GM23338 (cell line): Measurements from ENCODE around the gene USP7. TPM values are rescaled to one million over a fixed set of nuclear protein-coding genes. Genes with fewer than 3 reads are reported as not detected.

Source experiments
- ATAC-seq: fragments of 200-7000 bp; cut with Tn5 transposase; 3 replicates; pipeline ENCODE4 v1.9.1; 2020
- DNase-seq: peaks from one replicate; pipeline ENCODE4 v3.0.0-alpha.2; 2015; ENCODE audit warnings: low spot score
- H2AFZ ChIP-seq: fragments of 200-600 bp; sonication (generic); 2 replicates; pipeline ENCODE4 v1.8.0; 2016; ENCODE audit warnings: antibody characterized with exemption, mild to moderate bottlenecking, moderate library complexity
- H3F3A ChIP-seq: fragments of 200-600 bp; sonication (generic); replicated peaks from 2 replicates; pipeline ENCODE4 v1.8.0; 2017; ENCODE audit warnings: antibody characterized with exemption, mixed run types, low read depth
- H3K27ac ChIP-seq: fragments of 200-600 bp; sonication (generic); 2 replicates; pipeline ENCODE4 v1.6.1; 2016; ENCODE audit warnings: low read depth
- H3K27me3 ChIP-seq: fragments of 200-600 bp; sonication (generic); 2 replicates; pipeline ENCODE4 v1.8.0; 2016; ENCODE audit warnings: mild to moderate bottlenecking, mixed run types, moderate library complexity; ENCODE audit not compliant: insufficient read depth
- H3K36me3 ChIP-seq: fragments of 200-600 bp; sonication (generic); 2 replicates; pipeline ENCODE4 v1.8.0; 2016; ENCODE audit warnings: mild to moderate bottlenecking; ENCODE audit not compliant: insufficient read depth
- H3K4me1 ChIP-seq: fragments of 200-600 bp; sonication (generic); 2 replicates; pipeline ENCODE4 v1.8.0; 2016; ENCODE audit warnings: mild to moderate bottlenecking, moderate library complexity; ENCODE audit not compliant: insufficient read depth
- H3K4me2 ChIP-seq: fragments of 200-600 bp; sonication (generic); 2 replicates; pipeline ENCODE4 v1.7.1; 2017; ENCODE audit warnings: mixed run types
- H3K4me3 ChIP-seq: fragments of 200-600 bp; sonication (generic); 2 replicates; pipeline ENCODE4 v1.6.1; 2016; ENCODE audit warnings: mixed run types
- H3K79me2 ChIP-seq: fragments of 200-600 bp; sonication (generic); replicated peaks from 2 replicates; pipeline ENCODE4 v1.8.0; 2017; ENCODE audit warnings: mild to moderate bottlenecking; ENCODE audit not compliant: insufficient read depth
- H3K9me2 ChIP-seq: fragments of 200-600 bp; sonication (generic); 2 replicates; pipeline ENCODE4 v1.8.0; 2017; ENCODE audit not compliant: insufficient read depth
- H4K20me1 ChIP-seq: fragments of 200-600 bp; sonication (generic); replicated peaks from 2 replicates; pipeline ENCODE4 v1.8.0; 2017; ENCODE audit warnings: mild to moderate bottlenecking; ENCODE audit not compliant: insufficient read depth
- H3K27ac Mint-ChIP-seq: 2 replicates; pipeline ENCODE4 v1.8.0; 2020; ENCODE audit warnings: inconsistent platforms, mild to moderate bottlenecking, moderate library complexity, mixed read lengths
- H3K27me3 Mint-ChIP-seq: 3 replicates; pipeline ENCODE4 v1.8.0; 2022; ENCODE audit warnings: low read depth, mild to moderate bottlenecking, moderate library complexity, mixed read lengths, inconsistent platforms; ENCODE audit not compliant: insufficient read depth, poor library complexity
- H3K36me3 Mint-ChIP-seq: 3 replicates; pipeline ENCODE4 v1.8.0; 2021; ENCODE audit warnings: low read depth, mild to moderate bottlenecking, inconsistent platforms, moderate library complexity, mixed read lengths
- H3K4me1 Mint-ChIP-seq: 3 replicates; pipeline ENCODE4 v1.8.0; 2020; ENCODE audit warnings: mild to moderate bottlenecking, inconsistent platforms, mixed read lengths
- H3K4me3 Mint-ChIP-seq: 3 replicates; pipeline ENCODE4 v1.8.0; 2021; ENCODE audit warnings: moderate library complexity, mild to moderate bottlenecking, inconsistent platforms, mixed read lengths
- H3K9me3 Mint-ChIP-seq: 3 replicates; pipeline ENCODE4 v1.8.0; 2020; ENCODE audit warnings: moderate library complexity, mild to moderate bottlenecking, inconsistent platforms, mixed read lengths
- CREB1 ChIP-seq: fragments of 250-450 bp; sonication (Bioruptor Pico); IDR thresholded peaks from 2 replicates; pipeline ENCODE4 v1.5.0; 2020; ENCODE audit warnings: low read depth, mild to moderate bottlenecking, moderate library complexity
- EZH2 ChIP-seq: fragments of 200-600 bp; sonication (generic); IDR thresholded peaks from one replicate; pipeline ENCODE4 v1.8.0; 2017; ENCODE audit warnings: antibody characterized with exemption, mild to moderate bottlenecking, low read depth; ENCODE audit not compliant: unreplicated experiment
- EZH2phosphoT487 ChIP-seq: fragments of 200-600 bp; sonication (generic); IDR thresholded peaks from one replicate; pipeline ENCODE4 v1.8.1; 2018; ENCODE audit warnings: antibody characterized with exemption; ENCODE audit not compliant: unreplicated experiment
- JUNB ChIP-seq: IDR thresholded peaks from one replicate; pipeline ENCODE4 v1.6.1; 2016; ENCODE audit warnings: antibody characterized with exemption; ENCODE audit not compliant: unreplicated experiment
- NANOG ChIP-seq: IDR thresholded peaks from 2 replicates; pipeline ENCODE4 v1.6.1; 2016; ENCODE audit warnings: antibody characterized with exemption, borderline replicate concordance
- POLR2AphosphoS5 ChIP-seq: IDR thresholded peaks from 2 replicates; pipeline ENCODE4 v1.6.1; 2016; ENCODE audit warnings: antibody characterized with exemption, low read depth
- STAT1 ChIP-seq: IDR thresholded peaks from one replicate; pipeline ENCODE4 v1.6.1; 2016; ENCODE audit warnings: antibody characterized with exemption; ENCODE audit not compliant: unreplicated experiment
- ZNF114 ChIP-seq: fragments of 250-450 bp; sonication (Bioruptor Pico); IDR thresholded peaks from 2 replicates; pipeline ENCODE4 v1.5.0; 2020; ENCODE audit warnings: mild to moderate bottlenecking, moderate library complexity
- ZNF331 ChIP-seq: fragments of 250-450 bp; sonication (Bioruptor Pico); IDR thresholded peaks from 2 replicates; pipeline ENCODE4 v1.5.0; 2020; ENCODE audit warnings: low read depth, mild to moderate bottlenecking, moderate library complexity
- polyA plus RNA-seq: library from polyadenylated mRNA; unstranded; fragments of >200 nt; fragmentation: Nextera tagmentation; extraction: Ambion mirVana; gene quantifications from 2 replicates; pipeline ENCODE4 v1.2.1, GENCODE V29; 2016
- total RNA-seq: library from RNA; depleted of rRNA; stranded (reverse); fragments of >200 nt; shearing (Covaris generic); gene quantifications from 2 replicates; pipeline ENCODE4 v1.2.3, GENCODE V29; 2014
- TF ChIP-seq, protein P1 (sequence below): IDR thresholded peaks from one replicate; pipeline ENCODE4 v1.6.1; 2018; ENCODE audit warnings: antibody characterized with exemption; ENCODE audit not compliant: unreplicated experiment
- TF ChIP-seq, protein P2 (sequence below), 2 experiments: fragments of 200-600 bp in 1 of 2; sonication (generic) in 1 of 2; conservative IDR thresholded peaks; 2 replicates each; pipeline versions ENCODE4 v1.5.1 to v1.6.1; 2016 to 2017; ENCODE audit warnings: antibody characterized with exemption in 2 of 2, low read depth in 2 of 2, mild to moderate bottlenecking in 2 of 2, moderate library complexity in 1 of 2
- TF ChIP-seq, protein P3 (sequence below): IDR thresholded peaks from 2 replicates; pipeline ENCODE4 v1.6.1; 2016; ENCODE audit warnings: antibody characterized with exemption
- TF ChIP-seq, protein P4 (sequence below): fragments of 250-450 bp; sonication (Bioruptor Pico); IDR thresholded peaks from 2 replicates; pipeline ENCODE4 v1.5.0; 2020; ENCODE audit warnings: mild to moderate bottlenecking, moderate library complexity

USP7 gene
- total and polyA plus RNA-seq, 2 experiments from 2014 or later, result 42.3 to 130 TPM

DNA sequence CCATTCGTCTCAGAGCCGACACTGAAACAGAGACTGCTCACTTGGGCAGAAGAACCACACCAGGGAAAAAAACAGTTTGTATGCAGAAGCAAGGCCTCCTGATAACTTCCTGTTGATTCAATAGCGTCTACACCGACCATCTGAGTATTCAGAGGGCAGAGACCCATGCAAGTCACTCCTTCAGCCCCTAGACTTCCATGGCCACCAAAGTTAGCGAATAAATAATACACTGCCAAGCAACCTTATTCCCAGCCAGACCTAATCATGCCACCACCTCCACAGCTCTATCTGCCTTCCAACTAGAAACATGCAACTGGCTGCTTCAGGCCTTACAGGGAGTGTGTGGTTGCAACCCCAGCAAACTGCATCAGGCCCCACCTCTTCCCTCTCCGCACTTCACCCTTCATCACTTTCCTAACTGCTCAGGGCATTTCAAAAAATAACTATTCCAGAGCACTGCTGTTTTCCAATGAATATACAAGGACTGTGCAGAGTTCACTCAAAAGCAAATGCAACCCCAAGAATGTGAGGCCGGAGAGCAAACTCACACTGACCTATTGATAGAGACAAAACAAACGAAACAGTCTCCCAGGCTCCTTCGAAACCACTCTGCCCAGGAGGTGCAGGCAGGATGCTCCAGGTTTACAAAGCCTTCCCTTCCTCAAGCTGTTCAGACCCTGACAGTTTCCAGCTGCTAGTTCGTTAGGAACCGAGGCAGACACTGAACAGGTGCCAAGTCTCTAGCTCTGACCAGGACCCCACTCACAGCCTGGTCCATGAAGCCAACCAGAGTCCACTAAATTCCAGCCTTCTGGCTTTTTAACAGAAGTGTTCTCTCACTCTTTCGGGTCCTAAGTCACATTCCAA, 3.6 kb downstream of the USP7 start:
- peaks cover 77% of the 10 kb centered on the region for H3K79me2 ChIP-seq
- H3K9me3 Mint-ChIP-seq, result peaks cover 5% of the 10 kb centered on the region; the same call in 2 of the 3 replicates
- H3K36me3 Mint-ChIP-seq, result peaks cover 7% of the 10 kb centered on the region; the same call in 2 of the 3 replicates
- no peak overlapping the region for H2AFZ ChIP-seq
- TF ChIP-seq, protein P1, sequence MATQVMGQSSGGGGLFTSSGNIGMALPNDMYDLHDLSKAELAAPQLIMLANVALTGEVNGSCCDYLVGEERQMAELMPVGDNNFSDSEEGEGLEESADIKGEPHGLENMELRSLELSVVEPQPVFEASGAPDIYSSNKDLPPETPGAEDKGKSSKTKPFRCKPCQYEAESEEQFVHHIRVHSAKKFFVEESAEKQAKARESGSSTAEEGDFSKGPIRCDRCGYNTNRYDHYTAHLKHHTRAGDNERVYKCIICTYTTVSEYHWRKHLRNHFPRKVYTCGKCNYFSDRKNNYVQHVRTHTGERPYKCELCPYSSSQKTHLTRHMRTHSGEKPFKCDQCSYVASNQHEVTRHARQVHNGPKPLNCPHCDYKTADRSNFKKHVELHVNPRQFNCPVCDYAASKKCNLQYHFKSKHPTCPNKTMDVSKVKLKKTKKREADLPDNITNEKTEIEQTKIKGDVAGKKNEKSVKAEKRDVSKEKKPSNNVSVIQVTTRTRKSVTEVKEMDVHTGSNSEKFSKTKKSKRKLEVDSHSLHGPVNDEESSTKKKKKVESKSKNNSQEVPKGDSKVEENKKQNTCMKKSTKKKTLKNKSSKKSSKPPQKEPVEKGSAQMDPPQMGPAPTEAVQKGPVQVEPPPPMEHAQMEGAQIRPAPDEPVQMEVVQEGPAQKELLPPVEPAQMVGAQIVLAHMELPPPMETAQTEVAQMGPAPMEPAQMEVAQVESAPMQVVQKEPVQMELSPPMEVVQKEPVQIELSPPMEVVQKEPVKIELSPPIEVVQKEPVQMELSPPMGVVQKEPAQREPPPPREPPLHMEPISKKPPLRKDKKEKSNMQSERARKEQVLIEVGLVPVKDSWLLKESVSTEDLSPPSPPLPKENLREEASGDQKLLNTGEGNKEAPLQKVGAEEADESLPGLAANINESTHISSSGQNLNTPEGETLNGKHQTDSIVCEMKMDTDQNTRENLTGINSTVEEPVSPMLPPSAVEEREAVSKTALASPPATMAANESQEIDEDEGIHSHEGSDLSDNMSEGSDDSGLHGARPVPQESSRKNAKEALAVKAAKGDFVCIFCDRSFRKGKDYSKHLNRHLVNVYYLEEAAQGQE, result no peak
- TF ChIP-seq STAT1 (no peak), EZH2 (no peak), JUNB (no peak), POLR2AphosphoS5 (no peak), NANOG (no peak), CREB1 (CRISPR knock-in tag) (no peak), ZNF331 (CRISPR knock-in tag) (no peak), EZH2phosphoT487 (no peak), ZNF114 (CRISPR knock-in tag) (no peak)
- TF ChIP-seq, protein P2, sequence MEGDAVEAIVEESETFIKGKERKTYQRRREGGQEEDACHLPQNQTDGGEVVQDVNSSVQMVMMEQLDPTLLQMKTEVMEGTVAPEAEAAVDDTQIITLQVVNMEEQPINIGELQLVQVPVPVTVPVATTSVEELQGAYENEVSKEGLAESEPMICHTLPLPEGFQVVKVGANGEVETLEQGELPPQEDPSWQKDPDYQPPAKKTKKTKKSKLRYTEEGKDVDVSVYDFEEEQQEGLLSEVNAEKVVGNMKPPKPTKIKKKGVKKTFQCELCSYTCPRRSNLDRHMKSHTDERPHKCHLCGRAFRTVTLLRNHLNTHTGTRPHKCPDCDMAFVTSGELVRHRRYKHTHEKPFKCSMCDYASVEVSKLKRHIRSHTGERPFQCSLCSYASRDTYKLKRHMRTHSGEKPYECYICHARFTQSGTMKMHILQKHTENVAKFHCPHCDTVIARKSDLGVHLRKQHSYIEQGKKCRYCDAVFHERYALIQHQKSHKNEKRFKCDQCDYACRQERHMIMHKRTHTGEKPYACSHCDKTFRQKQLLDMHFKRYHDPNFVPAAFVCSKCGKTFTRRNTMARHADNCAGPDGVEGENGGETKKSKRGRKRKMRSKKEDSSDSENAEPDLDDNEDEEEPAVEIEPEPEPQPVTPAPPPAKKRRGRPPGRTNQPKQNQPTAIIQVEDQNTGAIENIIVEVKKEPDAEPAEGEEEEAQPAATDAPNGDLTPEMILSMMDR (conservative IDR thresholded peaks at IDR 0.05; ENCODE audit: low read depth in 2 of 2), result no peak
- TF ChIP-seq, protein P3, sequence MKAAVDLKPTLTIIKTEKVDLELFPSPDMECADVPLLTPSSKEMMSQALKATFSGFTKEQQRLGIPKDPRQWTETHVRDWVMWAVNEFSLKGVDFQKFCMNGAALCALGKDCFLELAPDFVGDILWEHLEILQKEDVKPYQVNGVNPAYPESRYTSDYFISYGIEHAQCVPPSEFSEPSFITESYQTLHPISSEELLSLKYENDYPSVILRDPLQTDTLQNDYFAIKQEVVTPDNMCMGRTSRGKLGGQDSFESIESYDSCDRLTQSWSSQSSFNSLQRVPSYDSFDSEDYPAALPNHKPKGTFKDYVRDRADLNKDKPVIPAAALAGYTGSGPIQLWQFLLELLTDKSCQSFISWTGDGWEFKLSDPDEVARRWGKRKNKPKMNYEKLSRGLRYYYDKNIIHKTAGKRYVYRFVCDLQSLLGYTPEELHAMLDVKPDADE, result no peak
- TF ChIP-seq, protein P4, sequence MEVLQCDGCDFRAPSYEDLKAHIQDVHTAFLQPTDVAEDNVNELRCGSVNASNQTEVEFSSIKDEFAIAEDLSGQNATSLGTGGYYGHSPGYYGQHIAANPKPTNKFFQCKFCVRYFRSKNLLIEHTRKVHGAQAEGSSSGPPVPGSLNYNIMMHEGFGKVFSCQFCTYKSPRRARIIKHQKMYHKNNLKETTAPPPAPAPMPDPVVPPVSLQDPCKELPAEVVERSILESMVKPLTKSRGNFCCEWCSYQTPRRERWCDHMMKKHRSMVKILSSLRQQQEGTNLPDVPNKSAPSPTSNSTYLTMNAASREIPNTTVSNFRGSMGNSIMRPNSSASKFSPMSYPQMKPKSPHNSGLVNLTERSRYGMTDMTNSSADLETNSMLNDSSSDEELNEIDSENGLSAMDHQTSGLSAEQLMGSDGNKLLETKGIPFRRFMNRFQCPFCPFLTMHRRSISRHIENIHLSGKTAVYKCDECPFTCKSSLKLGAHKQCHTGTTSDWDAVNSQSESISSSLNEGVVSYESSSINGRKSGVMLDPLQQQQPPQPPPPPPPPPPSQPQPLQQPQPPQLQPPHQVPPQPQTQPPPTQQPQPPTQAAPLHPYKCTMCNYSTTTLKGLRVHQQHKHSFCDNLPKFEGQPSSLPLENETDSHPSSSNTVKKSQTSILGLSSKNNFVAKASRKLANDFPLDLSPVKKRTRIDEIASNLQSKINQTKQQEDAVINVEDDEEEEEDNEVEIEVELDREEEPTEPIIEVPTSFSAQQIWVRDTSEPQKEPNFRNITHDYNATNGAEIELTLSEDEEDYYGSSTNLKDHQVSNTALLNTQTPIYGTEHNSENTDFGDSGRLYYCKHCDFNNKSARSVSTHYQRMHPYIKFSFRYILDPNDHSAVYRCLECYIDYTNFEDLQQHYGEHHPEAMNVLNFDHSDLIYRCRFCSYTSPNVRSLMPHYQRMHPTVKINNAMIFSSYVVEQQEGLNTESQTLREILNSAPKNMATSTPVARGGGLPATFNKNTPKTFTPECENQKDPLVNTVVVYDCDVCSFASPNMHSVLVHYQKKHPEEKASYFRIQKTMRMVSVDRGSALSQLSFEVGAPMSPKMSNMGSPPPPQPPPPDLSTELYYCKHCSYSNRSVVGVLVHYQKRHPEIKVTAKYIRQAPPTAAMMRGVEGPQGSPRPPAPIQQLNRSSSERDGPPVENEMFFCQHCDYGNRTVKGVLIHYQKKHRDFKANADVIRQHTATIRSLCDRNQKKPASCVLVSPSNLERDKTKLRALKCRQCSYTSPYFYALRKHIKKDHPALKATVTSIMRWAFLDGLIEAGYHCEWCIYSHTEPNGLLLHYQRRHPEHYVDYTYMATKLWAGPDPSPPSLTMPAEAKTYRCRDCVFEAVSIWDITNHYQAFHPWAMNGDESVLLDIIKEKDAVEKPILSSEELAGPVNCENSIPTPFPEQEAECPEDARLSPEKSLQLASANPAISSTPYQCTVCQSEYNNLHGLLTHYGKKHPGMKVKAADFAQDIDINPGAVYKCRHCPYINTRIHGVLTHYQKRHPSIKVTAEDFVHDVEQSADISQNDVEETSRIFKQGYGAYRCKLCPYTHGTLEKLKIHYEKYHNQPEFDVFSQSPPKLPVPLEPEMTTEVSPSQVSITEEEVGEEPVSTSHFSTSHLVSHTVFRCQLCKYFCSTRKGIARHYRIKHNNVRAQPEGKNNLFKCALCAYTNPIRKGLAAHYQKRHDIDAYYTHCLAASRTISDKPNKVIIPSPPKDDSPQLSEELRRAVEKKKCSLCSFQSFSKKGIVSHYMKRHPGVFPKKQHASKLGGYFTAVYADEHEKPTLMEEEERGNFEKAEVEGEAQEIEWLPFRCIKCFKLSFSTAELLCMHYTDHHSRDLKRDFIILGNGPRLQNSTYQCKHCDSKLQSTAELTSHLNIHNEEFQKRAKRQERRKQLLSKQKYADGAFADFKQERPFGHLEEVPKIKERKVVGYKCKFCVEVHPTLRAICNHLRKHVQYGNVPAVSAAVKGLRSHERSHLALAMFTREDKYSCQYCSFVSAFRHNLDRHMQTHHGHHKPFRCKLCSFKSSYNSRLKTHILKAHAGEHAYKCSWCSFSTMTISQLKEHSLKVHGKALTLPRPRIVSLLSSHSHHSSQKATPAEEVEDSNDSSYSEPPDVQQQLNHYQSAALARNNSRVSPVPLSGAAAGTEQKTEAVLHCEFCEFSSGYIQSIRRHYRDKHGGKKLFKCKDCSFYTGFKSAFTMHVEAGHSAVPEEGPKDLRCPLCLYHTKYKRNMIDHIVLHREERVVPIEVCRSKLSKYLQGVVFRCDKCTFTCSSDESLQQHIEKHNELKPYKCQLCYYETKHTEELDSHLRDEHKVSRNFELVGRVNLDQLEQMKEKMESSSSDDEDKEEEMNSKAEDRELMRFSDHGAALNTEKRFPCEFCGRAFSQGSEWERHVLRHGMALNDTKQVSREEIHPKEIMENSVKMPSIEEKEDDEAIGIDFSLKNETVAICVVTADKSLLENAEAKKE (CRISPR knock-in tag), result no peak
- H3K4me1 Mint-ChIP-seq, result peaks cover 70% of the 10 kb centered on the region
- no peaks in the 10 kb centered on the region for H3K36me3 ChIP-seq
- peak overlapping the region; percentile 50; the same call in 1 of the 2 replicates for H3K27ac ChIP-seq
- peaks cover 16% of the 10 kb centered on the region for H3F3A ChIP-seq
- ATAC-seq (peak; percentile 21), DNase-seq (peak; percentile 54)
- peaks cover 14% of the 10 kb centered on the region for H3K27me3 ChIP-seq
- H3K27ac Mint-ChIP-seq, result no peak overlapping the region; the same call in 1 of the 2 replicates
- peak overlapping the region; percentile 91 for H3K4me3 Mint-ChIP-seq
- H3K4me2 ChIP-seq, result peak overlapping the region; percentile 100
- H3K9me2 ChIP-seq, result no peaks in the 10 kb centered on the region
- peaks cover 28% of the 10 kb centered on the region for H3K27me3 Mint-ChIP-seq
- peaks cover 58% of the 10 kb centered on the region for H4K20me1 ChIP-seq
- H3K4me1 ChIP-seq, result peaks cover 69% of the 10 kb centered on the region
- H3K4me3 ChIP-seq, result peak overlapping the region; percentile 94
